Mucosa of descending colon (tissue), 3 donors: ENCODE measurements around the gene LRRC52. TPM values are rescaled to one million over a fixed set of nuclear protein-coding genes. Genes with fewer than 3 reads are reported as not detected.

Source experiments
- ATAC-seq: fragments of 200-7000 bp; cut with Tn5 transposase; one replicate; pipeline ENCODE4 v1.9.1; 2020; ENCODE audit warnings: mild to moderate bottlenecking, moderate library complexity
- DNase-seq, 3 donors: peaks; one replicate each; pipeline ENCODE4 v3.0.0-alpha.2; 2020
- H3K36me3 ChIP-seq: fragments of 200-600 bp; one replicate; pipeline ENCODE4 v1.8.0; 2021; ENCODE audit warnings: low read depth, mild to moderate bottlenecking
- H3K4me1 ChIP-seq: fragments of 200-600 bp; one replicate; pipeline ENCODE4 v1.8.0; 2021; ENCODE audit warnings: low read depth, mild to moderate bottlenecking
- H3K4me3 ChIP-seq: fragments of 200-600 bp; one replicate; pipeline ENCODE4 v1.8.0; 2021; ENCODE audit warnings: mild to moderate bottlenecking
- H3K9me3 ChIP-seq: fragments of 200-600 bp; one replicate; pipeline ENCODE4 v1.8.0; 2021; ENCODE audit warnings: mild to moderate bottlenecking
- intact Hi-C, 2 donors: fragments of 100-400 bp; cut with DNase I in 1 of 2; cut with micrococcal nuclease in 1 of 2; formaldehyde crosslinking; loops; one replicate each; pipeline versions ENCODE4 v1.11.0 to v1.11.1; 2022; cut with DNase I, micrococcal nuclease
- total RNA-seq, 3 donors: library from RNA; stranded (reverse); fragmentation: NEBNext Ultra II Directional in 2 of 3; extraction: Animal tissue kit (Norgen Biotek cat#: 25700) in 2 of 3; gene quantifications; one replicate each; pipeline versions ENCODE4 v1.2.1 to v1.2.4, GENCODE V29; 2021 to 2023
- TF ChIP-seq, protein P1 (sequence below): fragments of 200-600 bp; IDR thresholded peaks from one replicate; pipeline ENCODE4 v1.8.0; 2022; ENCODE audit warnings: antibody characterized with exemption, mild to moderate bottlenecking
- donor health status: DM: no; HTN: no; CAD: no; lungs with moderate emphysema.
- donor health status: DM: no; HTN: no; CAD: no.
- donor health status: DM: no; HTN: yes; CAD: no.

The LRRC52 gene
- total RNA-seq, 3 donors from 2014 or later = 0.22 TPM; not detected in 2

DNA sequence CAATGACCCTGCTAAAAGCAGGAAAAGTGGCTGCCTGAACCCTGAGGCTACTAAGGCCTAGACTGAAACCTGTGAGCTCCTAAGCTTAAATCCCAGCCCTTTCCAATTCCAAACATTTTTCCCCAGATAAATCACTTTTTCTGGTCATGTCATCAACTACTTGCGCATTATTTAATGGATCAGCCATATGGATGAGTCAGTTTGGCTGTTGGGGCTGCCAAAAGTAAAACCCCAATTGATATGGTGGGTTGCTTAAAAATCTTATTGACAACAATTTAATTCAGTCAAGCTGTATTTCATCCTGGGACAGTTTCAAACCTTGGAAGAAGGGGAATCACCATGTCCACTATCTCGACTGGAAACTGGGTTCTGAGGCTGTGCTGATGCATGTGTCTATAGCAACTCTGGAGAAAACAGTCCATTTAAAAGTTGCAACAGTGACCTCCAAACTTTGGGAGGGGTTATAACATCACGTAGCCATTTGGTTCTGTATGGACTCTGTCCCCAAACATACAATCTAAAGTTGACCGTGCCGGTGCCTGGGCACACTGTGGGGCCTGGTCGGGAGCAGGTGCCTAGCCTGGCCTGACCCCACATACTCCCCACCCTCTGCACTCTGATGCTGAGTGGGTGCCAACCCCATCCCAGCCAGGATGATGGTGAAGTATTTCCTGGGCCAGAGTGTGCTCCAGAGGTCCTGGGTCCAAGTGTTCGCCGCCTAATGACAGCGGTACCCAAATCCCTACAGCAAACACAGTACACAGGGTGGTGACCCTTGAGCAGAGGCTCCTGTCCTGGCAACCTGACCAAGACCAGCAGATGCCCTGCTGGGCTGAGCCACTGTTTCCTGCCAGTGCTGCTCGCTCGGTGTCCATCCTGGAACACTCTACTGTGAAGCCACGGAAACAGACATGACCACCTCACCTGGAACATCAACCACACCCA, 46.5 kb upstream of the LRRC52 start:
- intact Hi-C loops = no loop called here
- no peak for ATAC-seq
- TF ChIP-seq, protein P1, sequence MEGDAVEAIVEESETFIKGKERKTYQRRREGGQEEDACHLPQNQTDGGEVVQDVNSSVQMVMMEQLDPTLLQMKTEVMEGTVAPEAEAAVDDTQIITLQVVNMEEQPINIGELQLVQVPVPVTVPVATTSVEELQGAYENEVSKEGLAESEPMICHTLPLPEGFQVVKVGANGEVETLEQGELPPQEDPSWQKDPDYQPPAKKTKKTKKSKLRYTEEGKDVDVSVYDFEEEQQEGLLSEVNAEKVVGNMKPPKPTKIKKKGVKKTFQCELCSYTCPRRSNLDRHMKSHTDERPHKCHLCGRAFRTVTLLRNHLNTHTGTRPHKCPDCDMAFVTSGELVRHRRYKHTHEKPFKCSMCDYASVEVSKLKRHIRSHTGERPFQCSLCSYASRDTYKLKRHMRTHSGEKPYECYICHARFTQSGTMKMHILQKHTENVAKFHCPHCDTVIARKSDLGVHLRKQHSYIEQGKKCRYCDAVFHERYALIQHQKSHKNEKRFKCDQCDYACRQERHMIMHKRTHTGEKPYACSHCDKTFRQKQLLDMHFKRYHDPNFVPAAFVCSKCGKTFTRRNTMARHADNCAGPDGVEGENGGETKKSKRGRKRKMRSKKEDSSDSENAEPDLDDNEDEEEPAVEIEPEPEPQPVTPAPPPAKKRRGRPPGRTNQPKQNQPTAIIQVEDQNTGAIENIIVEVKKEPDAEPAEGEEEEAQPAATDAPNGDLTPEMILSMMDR = no peak

GRCh38 chr1:165501330-165501969, 42.4 kb upstream of the LRRC52 start:
- Histone ChIP-seq H3K9me3 (no peaks in the 10 kb centered on the region), H3K36me3 (no peaks in the 10 kb centered on the region), H3K4me1 (no peaks in the 10 kb centered on the region), H3K4me3 (no peak overlapping the region)
- ATAC-seq (no peak), DNase-seq (no peak)
- TF ChIP-seq, protein P1 = no peak
- intact Hi-C loops = no loop called here

More for the DNA sequence above, 46.5 kb upstream of the LRRC52 start:
- DNase-seq = no peak
- H3K4me3 ChIP-seq = no peak overlapping the region
- H3K36me3 ChIP-seq = no peaks in the 10 kb centered on the region
- H3K9me3 ChIP-seq = no peaks in the 10 kb centered on the region
- H3K4me1 ChIP-seq = no peaks in the 10 kb centered on the region

GRCh38 chr1:165501970-165502348, 41.8 kb upstream of the LRRC52 start:
- ATAC-seq (no peak), DNase-seq (no peak)
- intact Hi-C loops = no loop called here
- H3K9me3 ChIP-seq = no peaks in the 10 kb centered on the region
- TF ChIP-seq, protein P1 = no peak
- H3K4me3 ChIP-seq = no peak overlapping the region
- no peaks in the 10 kb centered on the region for H3K36me3 ChIP-seq
- H3K4me1 ChIP-seq = no peaks in the 10 kb centered on the region

- no peak for DNase-seq
- TF ChIP-seq, protein P1 = no peak
- no peak for ATAC-seq
- H3K4me3 ChIP-seq = no peak overlapping the region
- H3K36me3 ChIP-seq = no peaks in the 10 kb centered on the region
- H3K4me1 ChIP-seq = no peaks in the 10 kb centered on the region
- intact Hi-C loops = no loop called here
- H3K9me3 ChIP-seq = no peaks in the 10 kb centered on the region
Measured at GRCh38 chr1:165507570-165507969, 36.2 kb upstream of the LRRC52 start.

DNA sequence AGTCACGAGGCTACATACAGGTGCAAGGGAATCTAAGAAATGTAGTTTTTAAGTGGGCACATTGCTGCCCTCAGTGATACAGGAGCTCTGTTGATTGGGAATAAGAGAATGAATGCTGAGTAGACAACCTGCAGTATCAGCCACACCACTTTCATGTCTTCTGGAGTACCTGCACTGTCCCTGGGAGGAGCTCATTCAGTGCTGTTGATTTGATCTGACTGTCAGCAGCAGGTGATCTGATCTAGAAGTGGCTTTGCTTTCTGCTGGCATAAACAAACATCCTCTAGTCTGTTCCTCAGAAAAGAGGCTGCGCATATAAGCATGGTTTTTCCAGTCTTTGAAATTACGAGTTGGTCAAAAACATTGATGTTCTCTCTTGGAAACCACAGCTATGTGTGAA, 35.5 kb upstream of the LRRC52 start:
- TF ChIP-seq, protein P1 = no peak
- ATAC-seq = no peak
- no peak for DNase-seq
- Histone ChIP-seq H3K4me3 (no peak overlapping the region), H3K4me1 (no peaks in the 10 kb centered on the region), H3K36me3 (no peaks in the 10 kb centered on the region), H3K9me3 (no peaks in the 10 kb centered on the region)
- intact Hi-C loops = no loop called here
